H1 (cell line): ENCODE results near the gene APEH. TPM values are rescaled to one million over a fixed set of nuclear protein-coding genes. Genes with fewer than 3 reads are reported as not detected.

Experiments used
- CHD1 ChIP-seq: IDR thresholded peaks from 2 replicates; pipeline ENCODE4 v1.6.1; 2012; ENCODE audit warnings: low read depth, low read length, improper control_type of control experiment
- POU5F1 ChIP-seq: IDR thresholded peaks from 2 replicates; pipeline ENCODE4 v1.6.1; 2011; ENCODE audit warnings: low read depth, mild to moderate bottlenecking, low read length, moderate library complexity
- RAD21 ChIP-seq, 2 experiments: IDR thresholded peaks in 1 of 2; conservative IDR thresholded peaks in 1 of 2; 2 replicates each; pipeline ENCODE4 v1.6.1; 2011; ENCODE audit warnings: low read depth in 2 of 2, low read length in 2 of 2, improper control_type of control experiment in 1 of 2, inconsistent platforms in 1 of 2, mild to moderate bottlenecking in 1 of 2, moderate library complexity in 1 of 2
- RBBP5 ChIP-seq: IDR thresholded peaks from 2 replicates; pipeline ENCODE4 v1.7.1; 2012; ENCODE audit warnings: low read depth, mild to moderate bottlenecking, inconsistent platforms, low read length, moderate library complexity, borderline replicate concordance
- SRF ChIP-seq: IDR thresholded peaks from 2 replicates; pipeline ENCODE4 v1.6.1; 2011; ENCODE audit warnings: mild to moderate bottlenecking, low read depth, low read length, moderate library complexity
- polyA plus RNA-seq, 7 experiments: library from polyadenylated mRNA; depleted of rRNA in 3 of 7; stranded (reverse) in 5 of 7; unstranded in 2 of 7; fragments of >200 nt in 5 of 7; fragments of 200-250 nt in 2 of 7; gene quantifications; 1 replicate in 5 of 7; 2 replicates in 1 of 7; 4 replicates in 1 of 7; pipeline versions ENCODE4 v1.2.1 to v1.2.3, GENCODE V29; 2011 to 2013; ENCODE audit warnings: missing spikeins in 2 of 7, mixed read lengths in 2 of 7
- total RNA-seq: library from RNA; stranded (reverse); fragmentation: NEBNext Ultra II Directional; extraction: Animal tissue kit (Norgen Biotek cat#: 25700); gene quantifications from 2 replicates; pipeline ENCODE4 v1.2.1, GENCODE V29; 2021

Gene APEH
- total and polyA plus RNA-seq, 2 of the 8 experiments (the other 6 are each of a cell fraction or from before 2014, with no cell fraction given): 222 to 260 TPM

DNA sequence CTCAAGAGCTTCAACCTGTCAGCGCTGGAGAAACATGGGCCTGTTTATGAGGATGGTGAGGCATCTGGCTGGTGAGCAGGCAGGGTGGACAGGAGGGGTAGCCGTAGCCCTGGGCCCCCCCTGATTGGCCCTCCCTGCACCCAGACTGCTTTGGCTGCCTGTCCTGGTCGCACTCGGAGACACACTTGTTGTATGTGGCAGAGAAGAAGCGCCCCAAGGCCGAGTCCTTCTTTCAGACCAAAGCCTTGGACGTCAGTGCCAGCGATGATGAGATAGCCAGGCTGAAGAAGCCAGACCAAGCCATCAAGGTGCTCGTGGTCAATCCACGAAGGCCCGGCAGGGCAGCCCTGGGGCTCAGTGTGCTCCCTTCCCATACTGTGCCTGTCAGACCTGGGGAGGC lies 1.8 kb downstream of the APEH start (continued):
- TF ChIP-seq RAD21 (IDR thresholded peaks at IDR 0.05 in 1 of 2, conservative IDR thresholded peaks at IDR 0.05 in 1 of 2; ENCODE audit: low read depth in 2 of 2, low read length in 2 of 2) (no peak), CHD1 (no peak), SRF (no peak), RBBP5 (no peak), POU5F1 (no peak)
